ENCODE results near the gene NSD1. TPM values are rescaled to one million over a fixed set of nuclear protein-coding genes. Genes with fewer than 3 reads are reported as not detected.

NSD1 gene
- total and polyA plus RNA-seq, 9 of the 15 experiments (the other 6 are each of a cell fraction or from before 2014, with no cell fraction given): 3.8 to 51.0 (median 24.7) TPM

DNA sequence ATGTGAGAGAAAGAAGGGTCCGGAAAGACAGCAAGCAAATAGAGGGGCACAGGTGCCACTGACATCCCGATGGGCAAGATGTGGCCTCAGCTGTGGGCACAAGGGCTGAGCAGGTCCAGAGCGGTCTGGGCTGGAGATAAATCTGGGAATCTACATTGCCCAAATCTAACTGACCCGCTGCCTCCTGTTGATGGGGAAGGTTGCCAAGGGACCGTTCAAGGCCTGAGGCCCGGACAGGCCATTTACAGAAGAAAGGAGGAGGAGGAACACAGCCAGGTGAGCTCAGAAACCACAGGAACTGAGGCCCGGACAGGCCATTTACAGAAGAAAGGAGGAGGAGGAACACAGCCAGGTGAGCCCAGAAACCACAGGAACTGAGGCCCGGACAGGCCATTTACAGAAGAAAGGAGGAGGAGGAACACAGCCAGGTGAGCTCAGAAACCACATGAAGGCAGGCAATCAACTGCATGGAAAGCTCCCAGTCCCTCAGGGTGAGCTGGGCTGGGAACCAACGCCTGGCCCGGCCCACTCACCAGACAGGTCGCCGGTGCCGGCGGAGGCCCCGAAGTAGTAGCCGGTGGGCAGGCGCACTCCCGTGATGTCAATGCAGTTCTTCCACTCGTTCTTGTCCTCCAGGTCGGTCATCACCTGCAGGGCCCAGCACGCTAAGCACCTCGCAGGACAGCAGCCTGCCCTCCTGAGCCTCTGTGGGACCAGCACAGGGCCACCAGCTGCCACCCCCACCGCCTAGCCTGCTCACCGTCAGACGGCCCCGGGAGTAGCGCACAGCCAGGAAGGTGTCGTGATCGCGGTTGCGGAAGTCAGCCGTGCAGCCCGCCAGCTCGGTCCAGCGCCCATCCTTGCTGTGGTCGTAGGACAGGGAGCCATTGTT lies 203.3 kb downstream of the NSD1 start:
- no peaks in the 10 kb centered on the region for H3K9me1 ChIP-seq (ENCODE audit: control insufficient read depth, insufficient read depth, low read length)
- in situ Hi-C loops (cut with MboI) (no loop called here), intact Hi-C loops (cut with micrococcal nuclease) (no loop called here)
- WGBS (ENCODE audit: insufficient coverage, low coverage, missing lambda C conversion rate): 94% methylated on average over 33 of the region's 36 CpGs
- ATAC-seq (no peak), FAIRE-seq (no peak), DNase-seq (ENCODE audit: extremely low read depth in 1 of 4, low spot score in 3 of 4) (no peak)
- H3K4me1 ChIP-seq (replicated peaks in 1 of 2; ENCODE audit: control insufficient read depth in 2 of 2, insufficient read depth in 2 of 2, low read length in 2 of 2): no peaks in the 10 kb centered on the region; a peak in 1 of 5 replicates
- peaks cover 93% of the 10 kb centered on the region for H3K36me3 ChIP-seq (ENCODE audit: control insufficient read depth, insufficient read depth, low read length)
- H3K27ac ChIP-seq (ENCODE audit: extremely low read depth, low read depth, low read length): no peak overlapping the region
- H4K20me1 ChIP-seq (replicated peaks; ENCODE audit: control insufficient read depth, insufficient read depth, low read length): 0 out of 2 replicates have a peak, but pooled peaks cover 8% of the 10 kb centered on the region
- H3K9me3 ChIP-seq (replicated peaks; ENCODE audit: control insufficient read depth, insufficient read depth, low read depth, low read length): no peaks in the 10 kb centered on the region
- TF ChIP-seq ZNF764 (CRISPR knock-in tag; IDR thresholded peaks at IDR 0.05; ENCODE audit: low read depth) (no peak), POLR2G (IDR thresholded peaks at IDR 0.05; ENCODE audit: low read depth, low read length) (peak; percentile 55), RBFOX2 (IDR thresholded peaks at IDR 0.05; ENCODE audit: low read depth, low read length) (peak; percentile 40; the same call in 1 of the 2 replicates)
- no TSS peak for BruUV-seq (replicated peaks)
- ChIA-PET POLR2A (interaction anchor here (1.0 to 1.2 kb wide), 2 partner anchors 15 to 39 kb away, joined by 4 read pairs; partner anchors contain the start of gene LMAN2), CTCF (ENCODE audit: low intra/inter-chr PET ratio) (no interaction called here)
- H3K79me2 ChIP-seq (ENCODE audit: control insufficient read depth, insufficient read depth, low read length): peaks cover 18% of the 10 kb centered on the region
- no peak overlapping the region for H3K4me2 ChIP-seq (ENCODE audit: insufficient read depth, low read length)
- no peak overlapping the region for H2AFZ ChIP-seq (ENCODE audit: low read depth, low read length)
- H3K9ac ChIP-seq (ENCODE audit: insufficient read depth in 1 of 2, low read depth in 2 of 2, low read length in 2 of 2): peak overlapping the region in 1 of 2 experiments; percentile 52; a peak in 1 of 4 replicates
- H3K27me3 ChIP-seq (ENCODE audit: control insufficient read depth in 2 of 2, insufficient read depth in 2 of 2, low read length in 2 of 2): no peaks in the 10 kb centered on the region
- no peak overlapping the region for H3K4me3 ChIP-seq

All from K562 (cell line).